Measurements from ENCODE around the gene GPR50. TPM values are rescaled to one million over a fixed set of nuclear protein-coding genes. Genes with fewer than 3 reads are reported as not detected.

Gene GPR50
- polyA plus RNA-seq, 1 donor from 2014 or later = not detected

DNA sequence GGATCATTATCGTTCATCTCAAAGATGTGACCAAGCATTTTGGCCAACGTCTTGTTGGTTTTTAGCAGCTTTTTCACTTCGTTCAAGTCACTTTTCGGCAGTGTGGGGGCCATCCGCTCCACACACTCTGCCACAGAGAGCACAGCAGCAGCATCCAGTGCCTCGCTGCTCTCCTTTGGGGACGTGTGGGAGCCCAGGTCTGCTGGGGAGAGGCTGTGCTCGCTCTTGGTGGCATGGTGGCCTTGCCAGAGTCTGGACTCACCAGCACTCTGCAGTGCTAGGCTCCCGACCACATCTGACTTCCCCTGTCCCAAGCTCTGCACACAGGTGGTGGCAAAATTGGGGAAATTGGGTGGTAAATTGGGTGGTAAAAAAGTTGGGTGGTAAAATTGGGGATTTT lies 50.6 kb downstream of the GPR50 start:
- Histone ChIP-seq H3K9ac (ENCODE audit: low read length) (no peak overlapping the region), H3K27me3 (ENCODE audit: insufficient read depth, low read depth, low read length) (no peaks in the 10 kb centered on the region)
- TF ChIP-seq, protein P1, sequence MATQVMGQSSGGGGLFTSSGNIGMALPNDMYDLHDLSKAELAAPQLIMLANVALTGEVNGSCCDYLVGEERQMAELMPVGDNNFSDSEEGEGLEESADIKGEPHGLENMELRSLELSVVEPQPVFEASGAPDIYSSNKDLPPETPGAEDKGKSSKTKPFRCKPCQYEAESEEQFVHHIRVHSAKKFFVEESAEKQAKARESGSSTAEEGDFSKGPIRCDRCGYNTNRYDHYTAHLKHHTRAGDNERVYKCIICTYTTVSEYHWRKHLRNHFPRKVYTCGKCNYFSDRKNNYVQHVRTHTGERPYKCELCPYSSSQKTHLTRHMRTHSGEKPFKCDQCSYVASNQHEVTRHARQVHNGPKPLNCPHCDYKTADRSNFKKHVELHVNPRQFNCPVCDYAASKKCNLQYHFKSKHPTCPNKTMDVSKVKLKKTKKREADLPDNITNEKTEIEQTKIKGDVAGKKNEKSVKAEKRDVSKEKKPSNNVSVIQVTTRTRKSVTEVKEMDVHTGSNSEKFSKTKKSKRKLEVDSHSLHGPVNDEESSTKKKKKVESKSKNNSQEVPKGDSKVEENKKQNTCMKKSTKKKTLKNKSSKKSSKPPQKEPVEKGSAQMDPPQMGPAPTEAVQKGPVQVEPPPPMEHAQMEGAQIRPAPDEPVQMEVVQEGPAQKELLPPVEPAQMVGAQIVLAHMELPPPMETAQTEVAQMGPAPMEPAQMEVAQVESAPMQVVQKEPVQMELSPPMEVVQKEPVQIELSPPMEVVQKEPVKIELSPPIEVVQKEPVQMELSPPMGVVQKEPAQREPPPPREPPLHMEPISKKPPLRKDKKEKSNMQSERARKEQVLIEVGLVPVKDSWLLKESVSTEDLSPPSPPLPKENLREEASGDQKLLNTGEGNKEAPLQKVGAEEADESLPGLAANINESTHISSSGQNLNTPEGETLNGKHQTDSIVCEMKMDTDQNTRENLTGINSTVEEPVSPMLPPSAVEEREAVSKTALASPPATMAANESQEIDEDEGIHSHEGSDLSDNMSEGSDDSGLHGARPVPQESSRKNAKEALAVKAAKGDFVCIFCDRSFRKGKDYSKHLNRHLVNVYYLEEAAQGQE (IDR thresholded peaks at IDR 0.05; ENCODE audit: borderline replicate concordance) = no peak
- TF ChIP-seq EZH2 (IDR thresholded peaks at IDR 0.05; ENCODE audit: borderline replicate concordance, insufficient read depth, low read length, poor library complexity, severe bottlenecking) (no peak), TAF1 (IDR thresholded peaks at IDR 0.05; ENCODE audit: low read depth) (no peak), EP300 (conservative IDR thresholded peaks at IDR 0.05; ENCODE audit: poor library complexity, severe bottlenecking) (no peak)
- TF ChIP-seq, protein P2, sequence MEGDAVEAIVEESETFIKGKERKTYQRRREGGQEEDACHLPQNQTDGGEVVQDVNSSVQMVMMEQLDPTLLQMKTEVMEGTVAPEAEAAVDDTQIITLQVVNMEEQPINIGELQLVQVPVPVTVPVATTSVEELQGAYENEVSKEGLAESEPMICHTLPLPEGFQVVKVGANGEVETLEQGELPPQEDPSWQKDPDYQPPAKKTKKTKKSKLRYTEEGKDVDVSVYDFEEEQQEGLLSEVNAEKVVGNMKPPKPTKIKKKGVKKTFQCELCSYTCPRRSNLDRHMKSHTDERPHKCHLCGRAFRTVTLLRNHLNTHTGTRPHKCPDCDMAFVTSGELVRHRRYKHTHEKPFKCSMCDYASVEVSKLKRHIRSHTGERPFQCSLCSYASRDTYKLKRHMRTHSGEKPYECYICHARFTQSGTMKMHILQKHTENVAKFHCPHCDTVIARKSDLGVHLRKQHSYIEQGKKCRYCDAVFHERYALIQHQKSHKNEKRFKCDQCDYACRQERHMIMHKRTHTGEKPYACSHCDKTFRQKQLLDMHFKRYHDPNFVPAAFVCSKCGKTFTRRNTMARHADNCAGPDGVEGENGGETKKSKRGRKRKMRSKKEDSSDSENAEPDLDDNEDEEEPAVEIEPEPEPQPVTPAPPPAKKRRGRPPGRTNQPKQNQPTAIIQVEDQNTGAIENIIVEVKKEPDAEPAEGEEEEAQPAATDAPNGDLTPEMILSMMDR (IDR thresholded peaks at IDR 0.05; ENCODE audit: poor library complexity, severe bottlenecking) = no peak

GRCh38 chrX:151227627-151228026 lies 51.2 kb downstream of the GPR50 start:
- Histone ChIP-seq H3K27me3 (ENCODE audit: insufficient read depth, low read depth, low read length) (no peaks in the 10 kb centered on the region), H2AFZ (ENCODE audit: low read depth, low read length) (no peak overlapping the region)

More for the DNA sequence above, 50.6 kb downstream of the GPR50 start:
- Histone ChIP-seq H3K9me2 (ENCODE audit: insufficient read depth, low read length) (no peaks in the 10 kb centered on the region), H2AFZ (ENCODE audit: low read depth, low read length) (no peak overlapping the region), H3K27ac (ENCODE audit: low read length) (no peak overlapping the region), H4K20me1 (ENCODE audit: insufficient read depth) (no peaks in the 10 kb centered on the region), H3F3A (ENCODE audit: insufficient read depth, low read length, poor library complexity, severe bottlenecking) (no peaks in the 10 kb centered on the region), H3K4me2 (ENCODE audit: low read length) (no peak overlapping the region), H3K4me3 (ENCODE audit: low read length) (no peak overlapping the region), H3K36me3 (ENCODE audit: insufficient read depth, low read length) (no peaks in the 10 kb centered on the region), H3K9me3 (ENCODE audit: low read length) (no peaks in the 10 kb centered on the region), H3K79me2 (replicated peaks; ENCODE audit: insufficient read depth, low read length) (no peaks in the 10 kb centered on the region)

More at GRCh38 chrX:151227627-151228026, 51.2 kb downstream of the GPR50 start:
- no peaks in the 10 kb centered on the region for H3K9me3 ChIP-seq (ENCODE audit: low read length)
- H3K79me2 ChIP-seq (replicated peaks; ENCODE audit: insufficient read depth, low read length) = no peaks in the 10 kb centered on the region
- H3F3A ChIP-seq (ENCODE audit: insufficient read depth, low read length, poor library complexity, severe bottlenecking) = no peaks in the 10 kb centered on the region
- H3K27ac ChIP-seq (ENCODE audit: low read length) = no peak overlapping the region
- no peaks in the 10 kb centered on the region for H3K36me3 ChIP-seq (ENCODE audit: insufficient read depth, low read length)
- H4K20me1 ChIP-seq (ENCODE audit: insufficient read depth) = no peaks in the 10 kb centered on the region
- H3K4me2 ChIP-seq (ENCODE audit: low read length) = no peak overlapping the region
- no peak overlapping the region for H3K4me3 ChIP-seq (ENCODE audit: low read length)
- TF ChIP-seq TAF1 (IDR thresholded peaks at IDR 0.05; ENCODE audit: low read depth) = no peak
- TF ChIP-seq EZH2 (IDR thresholded peaks at IDR 0.05; ENCODE audit: borderline replicate concordance, insufficient read depth, low read length, poor library complexity, severe bottlenecking) = no peak
- TF ChIP-seq MXI1 (conservative IDR thresholded peaks at IDR 0.05; ENCODE audit: poor library complexity, severe bottlenecking) = no peak
- TF ChIP-seq POLR2AphosphoS5 (IDR thresholded peaks at IDR 0.05) = no peak
- TF ChIP-seq EP300 (conservative IDR thresholded peaks at IDR 0.05; ENCODE audit: poor library complexity, severe bottlenecking) = no peak
- TF ChIP-seq SMC3 (conservative IDR thresholded peaks at IDR 0.05; ENCODE audit: poor library complexity) = no peak
- no peak for TF ChIP-seq RAD21 (conservative IDR thresholded peaks at IDR 0.05)
- TF ChIP-seq, protein P1 (IDR thresholded peaks at IDR 0.05; ENCODE audit: borderline replicate concordance) = no peak
- TF ChIP-seq, protein P2 (IDR thresholded peaks at IDR 0.05; ENCODE audit: poor library complexity, severe bottlenecking) = no peak
- H3K9me2 ChIP-seq (ENCODE audit: insufficient read depth, low read length) = no peaks in the 10 kb centered on the region
- no peak overlapping the region for H3K9ac ChIP-seq (ENCODE audit: low read length)

Data from neural cell (in vitro differentiated cells).